Adrenal gland (tissue), 5 donors: ENCODE results near the gene MLN.

ENCODE experiments used
- CTCF ChIP-seq, 6 experiments: fragments of 450-650 bp in 4 of 6; fragments of 200-600 bp in 2 of 6; sonication (generic) in 1 of 6; IDR thresholded peaks; 1 replicate in 5 of 6; 2 replicates in 1 of 6; pipeline versions ENCODE4 v1.5.1 to v1.8.0; 2016 to 2021; ENCODE audit warnings: antibody characterized with exemption in 6 of 6, mild to moderate bottlenecking in 2 of 6, moderate library complexity in 1 of 6
- POLR2A ChIP-seq, 2 donors: fragments of 450-650 bp; IDR thresholded peaks; one replicate each; pipeline ENCODE4 v1.6.1; 2017; ENCODE audit warnings: antibody characterized with exemption in 2 of 2, mild to moderate bottlenecking in 2 of 2, moderate library complexity in 1 of 2
- donor health status: DM: no; HTN: no; CAD: no.

- peak in 4 of 6 experiments; percentile 9 to 31 (median 28) for TF ChIP-seq CTCF (IDR thresholded peaks at IDR 0.05)
- no peak for TF ChIP-seq POLR2A (IDR thresholded peaks at IDR 0.05)
Measured at GRCh38 chr6:33851959-33852358, 48.2 kb upstream of the MLN start.
